ENCODE data around the gene PKP4. TPM values are rescaled to one million over a fixed set of nuclear protein-coding genes. Genes with fewer than 3 reads are reported as not detected.

Gene PKP4
- total and polyA plus RNA-seq, 9 donors: 22.7 to 60.9 (median 46.6) TPM

GRCh38 chr2:158507141-158507540 lies 50.4 kb downstream of the PKP4 start:
- H3K9me3 ChIP-seq: no peaks in the 10 kb centered on the region
- TF ChIP-seq CTCF (IDR thresholded peaks at IDR 0.05): no peak
- intact Hi-C loops (cut with DNase I): no loop called here
- no peaks in the 10 kb centered on the region for H3K27me3 ChIP-seq
- no peak overlapping the region for H3K4me3 ChIP-seq
- no peaks in the 10 kb centered on the region for H3K36me3 ChIP-seq
- peaks cover 5% of the 10 kb centered on the region for H3K4me1 ChIP-seq (ENCODE audit: insufficient read depth)
- 92 to 94% (median 93%) methylated on average over 4 of the region's 4 CpGs for WGBS, 3 donors
- no peak overlapping the region for H3K27ac ChIP-seq
- DNase-seq: no peak

- H3K27ac ChIP-seq: no peak overlapping the region
- DNase-seq: no peak
- no peaks in the 10 kb centered on the region for H3K36me3 ChIP-seq
- TF ChIP-seq POLR2A (IDR thresholded peaks at IDR 0.05) (no peak), EP300 (IDR thresholded peaks at IDR 0.05) (no peak), CTCF (IDR thresholded peaks at IDR 0.05) (no peak)
- intact Hi-C loops (cut with DNase I): no loop called here
- no peaks in the 10 kb centered on the region for H3K27me3 ChIP-seq
- H3K9me3 ChIP-seq: no peaks in the 10 kb centered on the region
- H3K4me3 ChIP-seq: no peak overlapping the region
- WGBS, 3 donors: 40 to 58% (median 49%) methylated on average over 2 of the region's 2 CpGs
- peaks cover 5% of the 10 kb centered on the region for H3K4me1 ChIP-seq (ENCODE audit: insufficient read depth)
Measured at GRCh38 chr2:158507679-158508078, 50.9 kb downstream of the PKP4 start.

GRCh38 chr2:158509928-158510797 lies 53.4 kb downstream of the PKP4 start:
- intact Hi-C loops (cut with DNase I): no loop called here
- H3K4me1 ChIP-seq (ENCODE audit: insufficient read depth): peaks cover 5% of the 10 kb centered on the region
- H3K36me3 ChIP-seq: no peaks in the 10 kb centered on the region
- H3K4me3 ChIP-seq: no peak overlapping the region
- no peak for DNase-seq
- no peak for TF ChIP-seq POLR2A (IDR thresholded peaks at IDR 0.05)
- TF ChIP-seq CTCF (IDR thresholded peaks at IDR 0.05): no peak
- no peak for TF ChIP-seq EP300 (IDR thresholded peaks at IDR 0.05)
- 91 to 96% (median 94%) methylated on average over 2 of the region's 2 CpGs for WGBS, 3 donors
- H3K27ac ChIP-seq: no peak overlapping the region
- H3K27me3 ChIP-seq: no peaks in the 10 kb centered on the region
- H3K9me3 ChIP-seq: no peaks in the 10 kb centered on the region

- no peak for DNase-seq
- H3K4me1 ChIP-seq (ENCODE audit: insufficient read depth): peaks cover 2% of the 10 kb centered on the region
Measured at GRCh38 chr2:158510887-158511286, 54.1 kb downstream of the PKP4 start.

GRCh38 chr2:158511706-158512105 lies 55.0 kb downstream of the PKP4 start:
- Histone ChIP-seq H3K27me3 (no peaks in the 10 kb centered on the region), H3K9me3 (no peaks in the 10 kb centered on the region), H3K4me3 (no peak overlapping the region), H3K27ac (no peak overlapping the region), H3K36me3 (no peaks in the 10 kb centered on the region), H3K4me1 (ENCODE audit: insufficient read depth) (no peaks in the 10 kb centered on the region)
- TF ChIP-seq POLR2A (IDR thresholded peaks at IDR 0.05) (no peak), CTCF (IDR thresholded peaks at IDR 0.05) (no peak), EP300 (IDR thresholded peaks at IDR 0.05) (no peak)
- intact Hi-C loops (cut with DNase I): no loop called here
- no peak for DNase-seq

More at GRCh38 chr2:158510887-158511286, 54.1 kb downstream of the PKP4 start:
- H3K36me3 ChIP-seq: no peaks in the 10 kb centered on the region
- no peaks in the 10 kb centered on the region for H3K27me3 ChIP-seq
- WGBS, 3 donors: 98 to 99% (median 99%) methylated on average over 8 of the region's 8 CpGs
- no peak for TF ChIP-seq POLR2A (IDR thresholded peaks at IDR 0.05)
- no peaks in the 10 kb centered on the region for H3K9me3 ChIP-seq
- H3K4me3 ChIP-seq: no peak overlapping the region
- no peak overlapping the region for H3K27ac ChIP-seq
- intact Hi-C loops (cut with DNase I): no loop called here

Data from ovary (tissue), 9 donors.